PC-9 (cell line): Measurements from ENCODE around the gene PCDHGA1. TPM values are rescaled to one million over a fixed set of nuclear protein-coding genes. Genes with fewer than 3 reads are reported as not detected.
A peak's percentile ranks its signal among the peaks of the same experiment; 100 is the strongest.
"Not testable (repeated sequence)": the region's sequence is repeated elsewhere in the genome, so short reads cannot be mapped to it uniquely, and the experiment has no call there.

ENCODE experiments used
- BruUV-seq: library from RNA; stranded (reverse); fragments of 400-500 nt; replicated peaks from 2 replicates; lab custom pipeline; 2021; lab: Mats Ljungman, UMichigan
- CTCF ChIA-PET: fragments of 300-600 bp; sonication (Branson Sonifier 250); formaldehyde crosslinking; loops from one replicate; lab custom pipeline; 2022; ENCODE audit warnings: antibody characterized with exemption; lab: Charles Lee
- POLR2A ChIA-PET: fragments of 300-600 bp; sonication (Branson Sonifier 250); formaldehyde crosslinking; loops from one replicate; lab custom pipeline; 2022; ENCODE audit warnings: antibody characterized with exemption; ENCODE audit not compliant: unreplicated experiment; lab: Charles Lee
- DNase-seq, 2 experiments: peaks; one replicate each; pipeline versions ENCODE4 v3.0.0 to v3.0.0-alpha.2; 2015 to 2022; ENCODE audit warnings: mixed read lengths in 1 of 2
- H2AFZ ChIP-seq: fragments of 200-600 bp; sonication (generic); 2 replicates; pipeline ENCODE4 v1.8.1; 2017; ENCODE audit warnings: antibody characterized with exemption
- H3F3A ChIP-seq: fragments of 200-600 bp; sonication (generic); 2 replicates; pipeline ENCODE4 v1.8.1; 2017; ENCODE audit warnings: antibody characterized with exemption, mild to moderate bottlenecking, low read depth; ENCODE audit not compliant: insufficient read depth
- H3K27ac ChIP-seq: fragments of 200-600 bp; sonication (generic); 2 replicates; pipeline ENCODE4 v1.6.1; 2016; ENCODE audit warnings: mixed run types
- H3K27me3 ChIP-seq: fragments of 200-600 bp; sonication (generic); 2 replicates; pipeline ENCODE4 v1.6.1; 2016; ENCODE audit warnings: low read depth, mixed run types; ENCODE audit not compliant: insufficient read depth
- H3K36me3 ChIP-seq: fragments of 200-600 bp; sonication (generic); 2 replicates; pipeline ENCODE4 v1.6.1; 2016; ENCODE audit warnings: low read depth, mixed run types
- H3K4me1 ChIP-seq: fragments of 200-600 bp; sonication (generic); replicated peaks from 2 replicates; pipeline ENCODE4 v1.6.1; 2016; ENCODE audit warnings: mixed run types; ENCODE audit not compliant: insufficient read depth
- H3K4me2 ChIP-seq: fragments of 200-600 bp; sonication (generic); 2 replicates; pipeline ENCODE4 v1.6.1; 2017; ENCODE audit warnings: mixed run types
- H3K4me3 ChIP-seq: fragments of 200-600 bp; sonication (generic); 2 replicates; pipeline ENCODE4 v1.6.1; 2016; ENCODE audit warnings: mixed run types
- H3K79me2 ChIP-seq: fragments of 200-600 bp; sonication (generic); 2 replicates; pipeline ENCODE4 v1.6.1; 2017; ENCODE audit warnings: low read depth, mixed run types
- H3K9me2 ChIP-seq: fragments of 200-600 bp; sonication (generic); 2 replicates; pipeline ENCODE4 v1.8.1; 2017; ENCODE audit warnings: mild to moderate bottlenecking; ENCODE audit not compliant: insufficient read depth
- H3K9me3 ChIP-seq: fragments of 200-600 bp; sonication (generic); 2 replicates; pipeline ENCODE4 v1.8.1; 2016; ENCODE audit warnings: low read depth; ENCODE audit not compliant: insufficient read depth
- H4K20me1 ChIP-seq: fragments of 200-600 bp; sonication (generic); 2 replicates; pipeline ENCODE4 v1.8.1; 2017; ENCODE audit not compliant: insufficient read depth
- EZH2 ChIP-seq: fragments of 200-600 bp; sonication (generic); IDR thresholded peaks from 2 replicates; pipeline ENCODE4 v1.8.0; 2017; ENCODE audit warnings: antibody characterized with exemption, low read depth
- intact Hi-C: fragments of 100-400 bp; cut with micrococcal nuclease; formaldehyde crosslinking; loops from one replicate; pipeline ENCODE4 v1.10.0; 2022; ENCODE audit not compliant: unreplicated experiment
- total RNA-seq: library from RNA; stranded (reverse); gene quantifications from 2 replicates; pipeline ENCODE4 v1.2.3, GENCODE V29; 2021
- TF ChIP-seq, protein P1 (sequence below): fragments of 200-600 bp; sonication (generic); conservative IDR thresholded peaks from 2 replicates; pipeline ENCODE4 v1.6.1; 2017; ENCODE audit warnings: mixed run types, antibody characterized with exemption, mild to moderate bottlenecking, moderate library complexity

Gene PCDHGA1
- total RNA-seq, 1 experiment from 2014 or later, result 0.07 TPM

DNA sequence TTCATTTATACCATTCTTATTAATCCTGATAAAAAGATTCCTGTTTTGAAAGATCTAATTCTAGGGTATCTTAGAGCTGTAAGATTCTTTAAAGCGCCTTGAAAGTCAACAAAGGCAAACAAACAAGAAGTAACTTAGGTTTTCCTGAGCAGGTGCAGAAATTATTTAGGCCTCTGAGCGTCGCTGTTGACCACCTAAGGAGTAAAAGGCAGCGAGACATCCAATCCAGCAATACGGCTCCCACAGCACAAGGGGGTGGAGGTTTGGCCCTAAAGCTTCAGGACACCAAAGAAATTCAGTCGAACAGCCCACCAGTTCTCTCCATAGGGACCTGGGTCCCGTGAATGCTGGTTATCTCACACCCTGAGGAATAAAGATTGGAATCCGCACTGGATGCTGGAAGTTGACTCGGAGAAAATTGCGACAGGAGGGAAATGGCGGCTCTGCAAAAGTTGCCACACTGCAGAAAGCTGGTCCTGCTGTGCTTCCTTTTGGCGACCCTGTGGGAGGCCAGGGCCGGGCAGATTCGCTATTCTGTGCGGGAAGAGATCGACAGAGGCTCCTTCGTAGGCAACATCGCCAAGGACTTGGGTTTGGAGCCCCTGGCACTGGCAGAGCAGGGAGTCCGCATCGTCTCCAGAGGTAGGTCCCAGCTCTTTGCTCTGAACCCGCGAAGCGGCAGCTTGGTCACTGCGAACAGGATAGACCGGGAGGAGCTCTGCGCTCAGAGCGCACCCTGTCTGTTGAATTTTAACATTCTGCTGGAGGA lies 8.4 kb downstream of the PCDHGA1 start, which contains the start of gene PCDHGA2:
PCDHGA2 (plus strand) TSS at position 223 of the 769 bp plus-strand sequence.
- peak in 1 of 2 experiments; percentile 19 for DNase-seq
- BruUV-seq, result no TSS peak
- CTCF ChIA-PET, result interaction anchor here (0.6 kb wide), 1 partner anchor 183 kb away, joined by 3 read pairs; no protein-coding TSS in a partner anchor
- no peaks in the 10 kb centered on the region for H3K79me2 ChIP-seq
- H3K9me3 ChIP-seq, result peaks cover 4% of the 10 kb centered on the region; the same call in 1 of the 2 replicates
- no peaks in the 10 kb centered on the region for H3K36me3 ChIP-seq
- H3K9me2 ChIP-seq, result no peaks in the 10 kb centered on the region
- no peak within 1 kb of the TSS for H3K4me3 ChIP-seq
- POLR2A ChIA-PET, result interaction anchor here (0.7 kb wide), 1 partner anchor 74 kb away, joined by 3 read pairs; the partner anchor contains the start of gene PCDHGA10
- H3K4me1 ChIP-seq, result 0 out of 2 replicates have a peak, but pooled peaks cover 5% of the 10 kb centered on the region
- no peaks in the 10 kb centered on the region for H4K20me1 ChIP-seq
- H3K4me2 ChIP-seq, result no peak within 1 kb of the TSS
- H3K27ac ChIP-seq, result no peak within 1 kb of the TSS
- no peaks in the 10 kb centered on the region for H3F3A ChIP-seq
- TF ChIP-seq EZH2, result no peak
- TF ChIP-seq, protein P1, sequence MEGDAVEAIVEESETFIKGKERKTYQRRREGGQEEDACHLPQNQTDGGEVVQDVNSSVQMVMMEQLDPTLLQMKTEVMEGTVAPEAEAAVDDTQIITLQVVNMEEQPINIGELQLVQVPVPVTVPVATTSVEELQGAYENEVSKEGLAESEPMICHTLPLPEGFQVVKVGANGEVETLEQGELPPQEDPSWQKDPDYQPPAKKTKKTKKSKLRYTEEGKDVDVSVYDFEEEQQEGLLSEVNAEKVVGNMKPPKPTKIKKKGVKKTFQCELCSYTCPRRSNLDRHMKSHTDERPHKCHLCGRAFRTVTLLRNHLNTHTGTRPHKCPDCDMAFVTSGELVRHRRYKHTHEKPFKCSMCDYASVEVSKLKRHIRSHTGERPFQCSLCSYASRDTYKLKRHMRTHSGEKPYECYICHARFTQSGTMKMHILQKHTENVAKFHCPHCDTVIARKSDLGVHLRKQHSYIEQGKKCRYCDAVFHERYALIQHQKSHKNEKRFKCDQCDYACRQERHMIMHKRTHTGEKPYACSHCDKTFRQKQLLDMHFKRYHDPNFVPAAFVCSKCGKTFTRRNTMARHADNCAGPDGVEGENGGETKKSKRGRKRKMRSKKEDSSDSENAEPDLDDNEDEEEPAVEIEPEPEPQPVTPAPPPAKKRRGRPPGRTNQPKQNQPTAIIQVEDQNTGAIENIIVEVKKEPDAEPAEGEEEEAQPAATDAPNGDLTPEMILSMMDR, result peak; percentile 58
- intact Hi-C loops, result no loop called here
- H3K27me3 ChIP-seq, result no peaks in the 10 kb centered on the region
- no peak within 1 kb of the TSS; the same call in 1 of the 2 replicates for H2AFZ ChIP-seq

DNA sequence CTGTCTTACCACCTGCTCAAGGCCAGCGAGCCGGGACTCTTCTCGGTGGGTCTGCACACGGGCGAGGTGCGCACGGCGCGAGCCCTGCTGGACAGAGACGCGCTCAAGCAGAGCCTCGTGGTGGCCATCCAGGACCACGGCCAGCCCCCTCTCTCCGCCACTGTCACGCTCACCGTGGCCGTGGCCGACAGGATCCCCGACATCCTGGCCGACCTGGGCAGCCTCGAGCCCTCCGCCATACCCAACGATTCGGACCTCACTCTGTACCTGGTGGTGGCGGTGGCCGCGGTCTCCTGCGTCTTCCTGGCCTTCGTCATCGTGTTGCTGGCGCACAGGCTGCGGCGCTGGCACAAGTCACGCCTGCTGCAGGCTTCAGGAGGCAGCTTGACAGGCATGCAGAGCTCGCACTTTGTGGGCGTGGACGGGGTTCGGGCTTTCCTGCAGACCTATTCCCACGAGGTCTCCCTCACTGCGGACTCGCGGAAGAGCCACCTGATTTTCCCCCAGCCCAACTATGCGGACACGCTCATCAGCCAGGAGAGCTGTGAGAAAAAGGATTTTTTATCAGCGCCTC lies 10.6 kb downstream of the PCDHGA1 start:
- BruUV-seq, H3K9me3 ChIP-seq, H3K4me3 ChIP-seq, H3K27me3 ChIP-seq, H3K4me2 ChIP-seq, H3K9me2 ChIP-seq, H3K36me3 ChIP-seq, intact Hi-C loops, H3K4me1 ChIP-seq, DNase-seq, H3F3A ChIP-seq, H3K27ac ChIP-seq, POLR2A ChIA-PET, H2AFZ ChIP-seq, H4K20me1 ChIP-seq, H3K79me2 ChIP-seq: not testable (repeated sequence)
- CTCF ChIA-PET, result interaction anchor here (0.6 kb wide), 1 partner anchor 10 kb away, joined by 4 read pairs; the partner anchor contains the start of gene PCDHGA1

DNA sequence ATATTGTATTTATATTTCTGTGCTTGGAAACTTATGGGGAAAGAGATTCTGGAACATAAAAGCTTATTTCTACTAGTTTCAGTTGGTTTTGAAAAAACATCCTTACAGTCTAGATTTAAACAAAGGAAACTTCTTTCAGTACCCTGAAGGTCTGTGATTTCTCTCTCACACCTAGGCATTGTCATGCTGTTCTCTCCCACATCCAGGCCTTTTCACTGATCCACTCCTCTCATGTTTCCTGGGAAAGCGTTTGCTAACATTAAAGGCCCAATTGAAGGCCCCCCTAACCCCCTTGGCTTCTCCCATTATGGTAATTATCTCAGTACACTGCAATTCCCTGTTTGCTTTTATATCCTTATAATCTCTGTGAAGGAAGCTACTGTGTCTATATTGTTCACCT lies 12.5 kb downstream of the PCDHGA1 start:
- H3K36me3 ChIP-seq, result no peaks in the 10 kb centered on the region
- no peaks in the 10 kb centered on the region for H3K79me2 ChIP-seq
- no peaks in the 10 kb centered on the region for H4K20me1 ChIP-seq
- no peaks in the 10 kb centered on the region for H3F3A ChIP-seq
- no peaks in the 10 kb centered on the region for H3K27me3 ChIP-seq
- TF ChIP-seq, protein P1, result no peak
- no peak for TF ChIP-seq EZH2
- no peak for DNase-seq
- H2AFZ ChIP-seq, result no peak overlapping the region
- H3K27ac ChIP-seq, result no peak overlapping the region
- BruUV-seq, result no TSS peak
- POLR2A ChIA-PET, result no interaction called here
- H3K4me1 ChIP-seq, result no peaks in the 10 kb centered on the region
- no peak overlapping the region for H3K4me3 ChIP-seq
- intact Hi-C loops, result no loop called here
- no peaks in the 10 kb centered on the region for H3K9me2 ChIP-seq
- H3K9me3 ChIP-seq, result peaks cover 4% of the 10 kb centered on the region; the same call in 1 of the 2 replicates
- H3K4me2 ChIP-seq, result no peak overlapping the region
- CTCF ChIA-PET, result no interaction called here
